ENCODE data around the gene WIPF2. TPM values are rescaled to one million over a fixed set of nuclear protein-coding genes. Genes with fewer than 3 reads are reported as not detected.

Gene WIPF2
- total RNA-seq, 4 donors from 2014 or later, result 7.7 to 11.1 (median 9.5) TPM

DNA sequence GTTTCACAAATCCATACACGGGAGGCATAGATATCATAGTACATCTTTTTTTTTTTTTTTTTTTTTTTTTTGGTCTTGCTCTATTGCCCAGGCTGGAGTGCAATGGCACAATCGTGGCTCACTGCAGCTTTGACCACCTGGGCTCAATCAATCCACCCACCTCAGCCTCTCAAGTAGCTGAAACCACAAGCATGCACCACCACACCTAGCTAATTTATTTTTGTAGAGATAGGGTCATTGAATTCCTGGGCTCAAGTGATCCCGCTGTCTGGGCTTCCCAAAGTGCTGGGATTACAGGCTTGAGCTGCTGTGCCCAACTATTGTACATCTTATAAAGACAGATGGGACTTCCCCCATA, 45.3 kb upstream of the WIPF2 start:
- no peaks in the 10 kb centered on the region for H3K27me3 ChIP-seq
- no peaks in the 10 kb centered on the region for H3K9me3 ChIP-seq
- 70 to 83% methylated on average over 3 of the region's 3 CpGs for WGBS, 2 donors
- peaks cover 2 to 81% (median 5%) of the 10 kb centered on the region in 3 donors for H3K36me3 ChIP-seq
- H3K4me3 ChIP-seq, result no peak overlapping the region
- H3K4me1 ChIP-seq, result peaks cover 0 to 21% (median 11%) of the 10 kb centered on the region in 4 donors
- no peak for TF ChIP-seq EP300 (IDR thresholded peaks at IDR 0.05)
- TF ChIP-seq, protein P1, sequence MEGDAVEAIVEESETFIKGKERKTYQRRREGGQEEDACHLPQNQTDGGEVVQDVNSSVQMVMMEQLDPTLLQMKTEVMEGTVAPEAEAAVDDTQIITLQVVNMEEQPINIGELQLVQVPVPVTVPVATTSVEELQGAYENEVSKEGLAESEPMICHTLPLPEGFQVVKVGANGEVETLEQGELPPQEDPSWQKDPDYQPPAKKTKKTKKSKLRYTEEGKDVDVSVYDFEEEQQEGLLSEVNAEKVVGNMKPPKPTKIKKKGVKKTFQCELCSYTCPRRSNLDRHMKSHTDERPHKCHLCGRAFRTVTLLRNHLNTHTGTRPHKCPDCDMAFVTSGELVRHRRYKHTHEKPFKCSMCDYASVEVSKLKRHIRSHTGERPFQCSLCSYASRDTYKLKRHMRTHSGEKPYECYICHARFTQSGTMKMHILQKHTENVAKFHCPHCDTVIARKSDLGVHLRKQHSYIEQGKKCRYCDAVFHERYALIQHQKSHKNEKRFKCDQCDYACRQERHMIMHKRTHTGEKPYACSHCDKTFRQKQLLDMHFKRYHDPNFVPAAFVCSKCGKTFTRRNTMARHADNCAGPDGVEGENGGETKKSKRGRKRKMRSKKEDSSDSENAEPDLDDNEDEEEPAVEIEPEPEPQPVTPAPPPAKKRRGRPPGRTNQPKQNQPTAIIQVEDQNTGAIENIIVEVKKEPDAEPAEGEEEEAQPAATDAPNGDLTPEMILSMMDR (IDR thresholded peaks at IDR 0.05), result no peak
- TF ChIP-seq POLR2A (IDR thresholded peaks at IDR 0.05), result no peak
- no peak overlapping the region for H3K27ac ChIP-seq
- DNase-seq (ENCODE audit: low spot score in 2 of 2), result no peak

DNA sequence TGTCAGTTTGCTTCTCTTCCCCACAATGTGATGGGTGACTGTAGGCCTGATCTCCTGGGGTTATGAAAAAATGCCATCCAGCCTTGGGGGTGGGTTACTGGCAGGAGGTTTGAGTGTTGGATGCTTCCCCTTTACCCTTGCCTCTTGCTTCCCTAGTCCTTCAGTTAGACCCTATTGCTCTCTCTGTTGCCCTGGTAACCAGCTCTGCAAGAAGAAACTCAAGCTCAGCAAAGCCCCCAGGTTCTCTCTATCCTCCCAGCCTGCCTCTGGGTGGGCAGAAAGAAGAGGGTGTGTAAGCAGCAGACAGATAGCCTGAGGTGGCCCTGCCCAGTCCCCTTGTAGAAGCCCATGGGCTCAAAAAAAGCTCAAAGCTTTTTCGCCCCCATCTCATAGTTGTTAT, 44.6 kb upstream of the WIPF2 start:
- Histone ChIP-seq H3K9me3 (no peaks in the 10 kb centered on the region), H3K36me3 (peaks cover 0 to 74% (median 5%) of the 10 kb centered on the region in 3 donors), H3K4me3 (no peak overlapping the region), H3K27ac (no peak overlapping the region), H3K4me1 (peaks cover 0 to 21% (median 11%) of the 10 kb centered on the region in 4 donors), H3K27me3 (no peaks in the 10 kb centered on the region)
- WGBS, 2 donors, result 90 to 100% methylated on average over 1 of the region's 1 CpG
- DNase-seq (ENCODE audit: low spot score in 2 of 2), result no peak
- TF ChIP-seq, protein P1 (IDR thresholded peaks at IDR 0.05), result no peak
- TF ChIP-seq POLR2A (IDR thresholded peaks at IDR 0.05) (no peak), EP300 (IDR thresholded peaks at IDR 0.05) (no peak)

DNA sequence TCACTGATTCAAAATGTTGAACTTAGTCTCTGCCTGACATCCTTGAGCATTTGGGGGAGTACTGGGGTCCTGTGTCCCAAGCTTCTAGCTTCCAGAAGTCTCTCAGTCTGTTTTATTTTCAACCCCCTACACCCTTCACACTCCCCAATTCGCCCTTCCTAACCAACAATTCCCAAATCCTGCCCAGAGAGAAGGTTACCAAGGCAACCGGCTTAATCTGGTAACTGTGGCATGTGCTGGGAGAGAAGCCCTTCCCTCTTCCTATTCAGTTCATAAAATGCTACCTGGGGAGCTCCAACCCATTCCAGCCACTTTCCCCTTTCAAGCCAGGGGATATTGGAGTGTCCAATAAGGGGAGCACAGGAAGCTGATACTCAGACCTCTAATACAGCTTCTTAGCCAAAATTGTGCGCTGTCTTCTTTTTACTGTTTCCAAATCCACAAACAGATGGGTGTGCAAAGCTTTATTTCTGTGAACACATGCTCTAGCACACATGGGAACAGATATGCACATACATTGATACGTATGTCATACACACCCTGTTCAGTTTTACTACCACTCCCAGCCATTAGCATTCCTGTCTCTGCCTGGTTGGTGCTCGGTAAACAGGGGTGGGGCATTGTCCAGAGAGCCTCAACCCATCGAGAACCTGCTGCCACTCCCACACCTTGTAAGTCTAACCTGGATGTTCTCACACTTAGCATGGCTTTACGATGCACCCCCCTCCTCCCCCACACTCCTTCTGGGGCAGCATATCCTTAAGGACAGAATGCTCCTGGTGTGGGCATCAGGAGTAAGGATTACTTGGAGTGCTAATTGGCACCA, 43.0 kb upstream of the WIPF2 start:
- Histone ChIP-seq H3K36me3 (peaks cover 0 to 66% (median 0%) of the 10 kb centered on the region in 3 donors), H3K27me3 (no peaks in the 10 kb centered on the region), H3K9me3 (no peaks in the 10 kb centered on the region), H3K4me3 (no peak overlapping the region), H3K27ac (peak overlapping the region in 1 of 4 donors; percentile 85), H3K4me1 (peaks cover 0 to 37% (median 11%) of the 10 kb centered on the region in 4 donors)
- 84% methylated on average over 7 of the region's 7 CpGs for WGBS, 2 donors
- TF ChIP-seq POLR2A (IDR thresholded peaks at IDR 0.05) (no peak), EP300 (IDR thresholded peaks at IDR 0.05) (no peak)
- TF ChIP-seq, protein P1 (IDR thresholded peaks at IDR 0.05), result no peak
- DNase-seq (ENCODE audit: low spot score in 2 of 2), result no peak

DNA sequence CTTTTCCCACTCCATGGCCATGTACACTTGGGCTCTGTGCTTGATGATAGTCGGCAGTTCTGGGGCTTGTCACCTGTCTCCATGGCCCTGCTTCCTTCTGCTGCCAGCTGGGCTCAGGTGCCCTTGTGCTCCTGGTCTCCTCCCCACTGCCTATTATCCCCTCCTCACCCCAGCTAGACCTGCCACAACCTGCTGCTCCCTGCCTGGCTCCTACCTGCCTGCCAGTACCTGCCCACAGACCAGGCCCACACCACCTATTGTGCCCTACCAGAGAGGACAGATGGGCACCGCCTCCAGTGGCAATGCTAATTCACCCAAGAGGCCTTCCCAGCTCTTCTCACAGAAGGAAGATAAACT, 42.4 kb upstream of the WIPF2 start:
- DNase-seq (ENCODE audit: low spot score in 2 of 2), result no peak
- Histone ChIP-seq H3K27ac (peak overlapping the region in 2 of 4 donors; percentile 65 to 85), H3K27me3 (no peaks in the 10 kb centered on the region), H3K36me3 (peaks cover 0 to 60% (median 0%) of the 10 kb centered on the region in 3 donors), H3K4me3 (no peak overlapping the region), H3K4me1 (peaks cover 0 to 39% (median 13%) of the 10 kb centered on the region in 4 donors), H3K9me3 (no peaks in the 10 kb centered on the region)
- TF ChIP-seq EP300 (IDR thresholded peaks at IDR 0.05), result no peak
- TF ChIP-seq POLR2A (IDR thresholded peaks at IDR 0.05), result no peak
- TF ChIP-seq, protein P1 (IDR thresholded peaks at IDR 0.05), result no peak
- WGBS, 2 donors, result 71 to 84% methylated on average over 2 of the region's 2 CpGs

DNA sequence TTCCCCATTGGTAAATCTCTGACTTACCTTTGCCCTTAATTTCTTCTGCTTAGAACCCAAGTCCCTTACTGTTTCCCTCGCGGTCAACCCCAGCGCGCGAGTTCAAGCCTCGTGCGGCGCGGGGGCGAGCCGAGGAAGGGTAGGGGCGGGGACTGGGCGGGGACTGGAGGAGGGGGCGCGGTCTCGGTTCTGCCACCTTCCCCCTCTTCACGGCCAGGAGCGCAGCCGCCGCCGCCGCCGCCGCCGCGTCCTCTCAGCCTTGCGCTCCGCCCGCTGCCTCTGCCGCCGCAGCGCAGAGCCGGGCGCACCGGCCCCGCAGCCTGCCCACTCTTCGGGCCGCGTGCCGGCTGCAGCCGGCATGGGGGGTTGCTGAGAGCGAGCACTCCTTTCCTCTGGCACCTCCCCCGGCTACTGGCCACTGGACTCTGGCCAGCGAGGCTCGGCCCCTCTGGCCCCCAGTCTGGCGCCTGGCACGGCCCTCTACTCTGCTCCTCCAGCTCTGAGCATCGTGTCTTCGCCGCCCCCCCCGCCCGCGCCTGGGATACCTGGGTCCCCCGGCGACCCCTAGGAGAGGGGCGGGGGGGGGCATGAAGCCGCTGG, 41.7 kb upstream of the WIPF2 start, which contains the start of gene RAPGEFL1:
TSS of gene RAPGEFL1 (plus strand) at position 196 of the 600 bp plus-strand sequence. CDS start at position 588, 392 bp downstream.
- Histone ChIP-seq H3K4me1 (peaks cover 0 to 39% (median 13%) of the 10 kb centered on the region in 4 donors), H3K27ac (peak within 1 kb of the TSS in 3 of 4 donors; percentile 19 to 85 (median 65)), H3K36me3 (peaks cover 0 to 59% (median 0%) of the 10 kb centered on the region in 3 donors), H3K9me3 (no peaks in the 10 kb centered on the region), H3K27me3 (no peaks in the 10 kb centered on the region), H3K4me3 (peak within 1 kb of the TSS; percentile 27 to 63 (median 46))
- WGBS, 2 donors, result 0 to 4% methylated on average over 15 to 34 of the region's 57 CpGs
- DNase-seq (ENCODE audit: low spot score in 2 of 2), result peak; percentile 58 to 74
- TF ChIP-seq POLR2A (IDR thresholded peaks at IDR 0.05) (no peak), EP300 (IDR thresholded peaks at IDR 0.05) (no peak)
- TF ChIP-seq, protein P1 (IDR thresholded peaks at IDR 0.05), result no peak

All from tibial nerve (tissue), 4 donors.